Measurements from ENCODE around the gene MT3.
"Not testable (repeated sequence)": the region's sequence is repeated elsewhere in the genome, so short reads cannot be mapped to it uniquely, and the experiment has no call there.

The MT3 gene

DNA sequence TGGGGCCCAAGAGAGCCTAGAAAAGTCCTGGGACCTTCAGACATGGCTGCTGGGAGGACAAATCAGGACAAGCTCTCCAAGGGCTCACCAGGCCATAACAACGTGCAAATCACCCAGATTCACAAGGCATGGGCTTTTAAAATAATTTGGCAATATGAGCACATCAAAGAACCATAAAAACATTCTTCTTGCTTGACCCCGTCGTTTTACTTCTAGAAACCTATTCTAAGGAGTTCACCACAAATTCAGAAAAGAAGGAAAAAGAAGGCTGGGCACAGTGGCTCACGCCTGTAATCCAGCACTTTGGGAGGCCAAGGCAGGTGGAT lies 12.1 kb upstream of the MT3 start:
- DNase-seq (ENCODE audit: low spot score), result no peak
- in situ Hi-C loops (cut with MboI; ENCODE audit: low sequenced_read_pairs, unreplicated experiment), result loop anchor here (10.0 kb wide), 1 partner anchor 128 kb away; no protein-coding TSS in a partner anchor
- TF ChIP-seq, protein P1, sequence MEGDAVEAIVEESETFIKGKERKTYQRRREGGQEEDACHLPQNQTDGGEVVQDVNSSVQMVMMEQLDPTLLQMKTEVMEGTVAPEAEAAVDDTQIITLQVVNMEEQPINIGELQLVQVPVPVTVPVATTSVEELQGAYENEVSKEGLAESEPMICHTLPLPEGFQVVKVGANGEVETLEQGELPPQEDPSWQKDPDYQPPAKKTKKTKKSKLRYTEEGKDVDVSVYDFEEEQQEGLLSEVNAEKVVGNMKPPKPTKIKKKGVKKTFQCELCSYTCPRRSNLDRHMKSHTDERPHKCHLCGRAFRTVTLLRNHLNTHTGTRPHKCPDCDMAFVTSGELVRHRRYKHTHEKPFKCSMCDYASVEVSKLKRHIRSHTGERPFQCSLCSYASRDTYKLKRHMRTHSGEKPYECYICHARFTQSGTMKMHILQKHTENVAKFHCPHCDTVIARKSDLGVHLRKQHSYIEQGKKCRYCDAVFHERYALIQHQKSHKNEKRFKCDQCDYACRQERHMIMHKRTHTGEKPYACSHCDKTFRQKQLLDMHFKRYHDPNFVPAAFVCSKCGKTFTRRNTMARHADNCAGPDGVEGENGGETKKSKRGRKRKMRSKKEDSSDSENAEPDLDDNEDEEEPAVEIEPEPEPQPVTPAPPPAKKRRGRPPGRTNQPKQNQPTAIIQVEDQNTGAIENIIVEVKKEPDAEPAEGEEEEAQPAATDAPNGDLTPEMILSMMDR (IDR thresholded peaks at IDR 0.05; ENCODE audit: borderline replicate concordance, control extremely low read depth, extremely low read depth, insufficient read depth, missing control alignments), result no peak

DNA sequence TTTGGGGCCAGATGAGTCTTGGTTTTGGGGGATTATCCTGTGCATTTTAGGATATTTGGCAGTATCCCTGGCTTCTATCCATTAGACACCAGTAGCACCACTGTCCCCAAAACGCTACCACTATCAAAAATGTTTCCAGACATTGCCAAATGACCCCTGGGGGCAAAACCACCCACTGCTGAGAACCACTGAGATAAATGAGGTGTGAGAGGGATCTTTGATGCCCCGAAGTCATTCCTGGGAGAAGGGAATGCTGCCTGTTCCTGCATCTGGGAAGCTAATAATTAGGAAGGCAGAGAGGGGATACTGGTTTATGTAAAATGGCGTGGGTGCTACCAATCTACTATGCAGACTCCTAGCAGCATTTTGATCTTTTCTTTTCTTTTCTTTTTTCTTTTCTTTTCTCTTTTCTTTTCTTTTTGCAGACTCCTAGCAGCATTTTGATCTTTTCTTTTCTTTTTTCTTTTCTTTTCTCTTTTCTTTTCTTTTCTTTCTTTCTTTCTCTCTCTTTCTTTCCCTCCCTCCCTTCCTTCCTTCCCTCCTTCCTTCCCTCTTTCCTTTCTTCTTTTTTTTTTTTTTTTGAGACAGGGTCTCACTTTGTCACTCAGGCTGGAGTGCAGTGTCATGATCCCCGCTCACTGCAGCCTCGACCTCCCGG lies 8.8 kb upstream of the MT3 start:
- in situ Hi-C loops (cut with MboI; ENCODE audit: low sequenced_read_pairs, unreplicated experiment), result no loop called here
- TF ChIP-seq, protein P1 (IDR thresholded peaks at IDR 0.05; ENCODE audit: borderline replicate concordance, control extremely low read depth, extremely low read depth, insufficient read depth, missing control alignments), result no peak
- DNase-seq (ENCODE audit: low spot score), result no peak

DNA sequence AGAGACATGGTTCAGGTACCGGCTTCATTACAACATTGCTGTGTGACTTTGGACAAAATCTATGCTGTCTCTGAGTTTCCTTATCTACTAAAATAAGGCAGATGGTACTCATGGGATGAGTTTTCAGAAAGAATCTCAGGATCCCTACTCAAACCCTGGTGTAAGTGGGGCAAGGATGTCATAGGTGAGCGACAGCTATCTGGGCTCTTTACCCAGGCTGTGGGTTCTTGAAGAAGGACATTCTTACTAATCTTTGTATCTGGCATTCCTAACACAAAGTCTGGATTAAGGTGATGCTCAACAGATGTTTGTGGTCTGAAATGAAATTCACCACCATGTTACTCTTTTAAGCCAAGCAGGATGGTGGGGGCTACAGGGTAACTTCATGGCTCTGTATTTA lies 6.4 kb upstream of the MT3 start:
- in situ Hi-C loops (cut with MboI; ENCODE audit: low sequenced_read_pairs, unreplicated experiment); DNase-seq (ENCODE audit: low spot score): not testable (repeated sequence)

DNA sequence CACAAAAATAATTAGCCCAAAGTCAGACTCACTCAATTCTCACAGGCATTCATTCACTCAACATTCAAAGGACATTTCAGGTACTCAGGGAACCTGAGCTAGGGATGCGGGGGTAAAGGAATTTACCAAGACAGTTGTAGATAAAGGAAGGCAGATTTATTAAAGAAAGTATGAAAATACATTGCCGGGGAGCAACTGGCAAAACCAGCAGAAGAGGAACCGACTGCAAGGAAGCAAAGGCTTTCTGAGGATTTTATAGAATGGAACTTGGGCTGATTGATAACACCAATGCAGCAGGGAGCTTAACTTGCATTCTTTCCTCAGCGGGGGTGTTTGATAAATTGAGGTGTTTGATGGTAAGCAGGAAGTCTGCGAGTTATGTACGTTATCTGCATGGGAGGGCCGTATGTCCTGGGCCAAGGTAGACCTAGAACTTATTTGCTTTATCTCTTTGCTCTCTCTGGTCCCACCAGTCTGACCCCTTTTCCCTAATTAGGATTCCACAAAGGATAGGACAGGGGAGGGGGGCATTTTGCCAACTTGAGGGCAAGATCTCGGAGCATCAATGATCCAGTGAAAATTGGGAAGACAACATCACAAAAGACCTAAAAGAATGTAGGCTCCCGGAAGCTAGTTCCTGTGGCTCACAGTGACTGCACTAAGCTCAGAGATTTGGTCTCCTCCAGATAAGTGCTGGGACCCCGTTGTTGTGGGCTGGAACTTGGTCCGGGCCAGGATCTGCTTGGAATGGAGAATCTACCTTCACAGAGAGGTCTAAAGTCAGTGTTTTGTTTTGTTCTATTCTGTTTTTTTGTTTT lies 5.8 kb upstream of the MT3 start:
- in situ Hi-C loops (cut with MboI; ENCODE audit: low sequenced_read_pairs, unreplicated experiment), result no loop called here
- TF ChIP-seq, protein P1 (IDR thresholded peaks at IDR 0.05; ENCODE audit: borderline replicate concordance, control extremely low read depth, extremely low read depth, insufficient read depth, missing control alignments), result no peak
- no peak for DNase-seq (ENCODE audit: low spot score)

DNA sequence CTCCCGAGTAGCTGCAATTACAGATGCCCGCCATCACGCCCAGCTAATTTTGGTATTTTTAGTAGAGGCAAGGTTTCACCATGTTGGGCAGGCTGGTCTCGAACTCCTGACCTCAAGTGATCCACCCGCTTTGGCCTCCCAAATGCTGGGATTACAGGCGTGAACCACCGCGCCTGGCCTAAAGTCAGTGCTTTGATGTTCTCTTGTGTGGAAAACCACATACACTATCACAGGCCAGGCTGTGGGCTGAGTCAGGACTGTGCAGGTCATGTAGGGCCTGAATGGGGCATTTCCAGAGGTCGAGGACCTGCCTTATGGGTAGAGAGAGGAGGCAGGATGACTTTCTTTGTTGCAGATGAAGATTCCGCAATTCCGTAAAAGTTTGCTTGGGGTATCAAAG lies 5.1 kb upstream of the MT3 start:
- TF ChIP-seq, protein P1 (IDR thresholded peaks at IDR 0.05; ENCODE audit: borderline replicate concordance, control extremely low read depth, extremely low read depth, insufficient read depth, missing control alignments), result no peak
- in situ Hi-C loops (cut with MboI; ENCODE audit: low sequenced_read_pairs, unreplicated experiment), result no loop called here
- no peak for DNase-seq (ENCODE audit: low spot score)

DNA sequence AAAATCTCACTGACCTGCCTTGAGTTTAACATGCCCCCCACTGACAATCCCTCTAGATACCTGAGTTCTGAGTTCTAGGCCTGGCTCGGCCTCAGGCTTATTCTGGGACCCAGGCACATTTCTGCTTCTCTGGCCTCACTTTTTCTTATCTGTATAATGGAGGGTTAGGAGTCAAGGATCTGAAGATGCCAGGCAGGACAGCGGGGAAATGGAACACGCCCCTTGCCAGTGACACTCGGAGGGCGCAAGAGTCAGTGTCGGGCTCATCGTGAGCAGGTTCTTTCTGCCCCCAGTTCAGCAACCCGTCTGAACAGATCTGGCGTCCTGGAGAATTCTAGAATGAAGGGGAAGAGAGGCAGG lies 567 bp upstream of the MT3 start:
- TF ChIP-seq, protein P1 (IDR thresholded peaks at IDR 0.05; ENCODE audit: borderline replicate concordance, control extremely low read depth, extremely low read depth, insufficient read depth, missing control alignments), result no peak
- in situ Hi-C loops (cut with MboI; ENCODE audit: low sequenced_read_pairs, unreplicated experiment), result no loop called here
- DNase-seq (ENCODE audit: low spot score), result no peak

DNA sequence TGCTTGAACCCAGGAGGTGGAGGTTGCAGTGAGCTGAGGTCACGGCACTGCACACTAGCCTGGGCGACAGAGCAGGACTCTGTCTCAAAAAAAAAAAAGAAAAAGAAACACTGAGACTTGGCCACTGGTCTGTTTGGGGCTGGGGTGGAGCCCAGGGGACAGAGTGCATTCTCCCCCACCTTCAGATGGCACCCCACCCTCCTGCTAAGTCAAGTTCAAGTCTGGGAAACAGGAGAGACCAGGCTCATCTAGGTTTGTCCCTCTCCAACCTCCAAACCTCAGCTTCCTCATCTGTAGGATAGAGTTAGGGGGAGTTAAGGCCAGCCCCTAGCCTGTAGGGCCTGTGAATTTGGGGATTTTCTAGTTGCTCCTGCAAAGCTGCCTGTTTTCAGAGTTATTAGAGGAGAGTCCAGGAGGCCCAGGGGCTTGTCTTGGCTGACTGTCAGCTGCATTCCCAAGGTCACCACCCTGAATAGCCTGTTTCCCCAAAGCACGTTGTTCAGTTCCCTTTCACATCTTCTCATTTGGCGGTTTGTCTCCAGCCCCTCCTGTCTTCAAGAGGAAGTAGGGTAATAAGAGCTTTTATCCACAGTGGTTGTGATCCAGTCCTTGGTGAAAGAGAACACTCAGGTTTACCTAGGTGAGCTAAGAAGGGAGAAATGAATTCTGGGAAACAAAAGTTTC lies 2.2 kb downstream of the MT3 start:
- in situ Hi-C loops (cut with MboI; ENCODE audit: low sequenced_read_pairs, unreplicated experiment), result no loop called here
- no peak for DNase-seq (ENCODE audit: low spot score)

More for the DNA sequence above, 2.2 kb downstream of the MT3 start:
- TF ChIP-seq, protein P1 (IDR thresholded peaks at IDR 0.05; ENCODE audit: borderline replicate concordance, control extremely low read depth, extremely low read depth, insufficient read depth, missing control alignments), result no peak

Measured in GM13976 (cell line).